ACHN (cell line): Measurements from ENCODE around the gene CSNK1E.
"Not testable (repeated sequence)": the region's sequence is repeated elsewhere in the genome, so short reads cannot be mapped to it uniquely, and the experiment has no call there.

Experiments
- DNase-seq: peaks from one replicate; pipeline ENCODE4 v3.0.0-alpha.2; 2015
- in situ Hi-C: cut with HindIII; loops from 2 replicates; pipeline ENCODE4 v1.10.0; 2017; ENCODE audit warnings: low sequenced_read_pairs, low pct_ligation_motif_present, low pct_unique_long_range_greater_than_20kb

CSNK1E gene

GRCh38 chr22:38317122-38317994 is at the start of gene CSNK1E:
CSNK1E (minus strand) TSS chr22:38317433; CDS start chr22:38314157, 3,276 bp downstream.
- in situ Hi-C loops: no loop called here

GRCh38 chr22:38365829-38366228 is 48.6 kb upstream of the CSNK1E start:
- in situ Hi-C loops, DNase-seq: not testable (repeated sequence)

More at GRCh38 chr22:38317122-38317994, at the start of gene CSNK1E:
- peak; percentile 58 for DNase-seq

GRCh38 chr22:38365174-38365573 is 47.9 kb upstream of the CSNK1E start:
- DNase-seq, in situ Hi-C loops: not testable (repeated sequence)

GRCh38 chr22:38360560-38360959 is 43.3 kb upstream of the CSNK1E start:
- DNase-seq: not testable (repeated sequence)

GRCh38 chr22:38359817-38360216 is 42.6 kb upstream of the CSNK1E start:
- DNase-seq, in situ Hi-C loops: not testable (repeated sequence)

More at GRCh38 chr22:38360560-38360959, 43.3 kb upstream of the CSNK1E start:
- in situ Hi-C loops: not testable (repeated sequence)

GRCh38 chr22:38357971-38358370 is 40.7 kb upstream of the CSNK1E start:
- in situ Hi-C loops: not testable (repeated sequence)

GRCh38 chr22:38355275-38355674 is 38.0 kb upstream of the CSNK1E start:
- no peak for DNase-seq
- in situ Hi-C loops: no loop called here

More at GRCh38 chr22:38357971-38358370, 40.7 kb upstream of the CSNK1E start:
- not testable (repeated sequence) for DNase-seq

GRCh38 chr22:38353701-38354100 is 36.5 kb upstream of the CSNK1E start:
- no peak for DNase-seq
- in situ Hi-C loops: no loop called here

GRCh38 chr22:38353142-38353629 is 36.0 kb upstream of the CSNK1E start:
- in situ Hi-C loops: no loop called here
- peak; percentile 53 for DNase-seq

- no peak for DNase-seq
- in situ Hi-C loops: no loop called here
Observed at GRCh38 chr22:38352436-38352835, 35.2 kb upstream of the CSNK1E start.

GRCh38 chr22:38350444-38351359 is 33.5 kb upstream of the CSNK1E start:
- in situ Hi-C loops: no loop called here
- no peak for DNase-seq

- no peak for DNase-seq
Observed at GRCh38 chr22:38348751-38349496, 31.7 kb upstream of the CSNK1E start.

GRCh38 chr22:38347944-38348750 is 30.9 kb upstream of the CSNK1E start:
- peak; percentile 55 for DNase-seq
- in situ Hi-C loops: no loop called here

More at GRCh38 chr22:38348751-38349496, 31.7 kb upstream of the CSNK1E start:
- in situ Hi-C loops: no loop called here

- in situ Hi-C loops: no loop called here
- no peak for DNase-seq
Observed at GRCh38 chr22:38347181-38347943, 30.1 kb upstream of the CSNK1E start.

- in situ Hi-C loops: no loop called here
- DNase-seq: no peak
Observed at GRCh38 chr22:38346506-38346905, 29.3 kb upstream of the CSNK1E start.

- no peak for DNase-seq
- in situ Hi-C loops: no loop called here
Observed at GRCh38 chr22:38345782-38346181, 28.5 kb upstream of the CSNK1E start.

GRCh38 chr22:38339893-38340292 is 22.7 kb upstream of the CSNK1E start:
- DNase-seq, in situ Hi-C loops: not testable (repeated sequence)
